Heart left ventricle (tissue), 16 donors: ENCODE results near the gene TTC39C. TPM values are rescaled to one million over a fixed set of nuclear protein-coding genes. Genes with fewer than 3 reads are reported as not detected.

ENCODE experiments used
- ATAC-seq, 4 donors: fragments of 200-7000 bp; cut with Tn5 transposase; one replicate each; pipeline ENCODE4 v1.9.1; 2020 to 2022; ENCODE audit warnings: moderate library complexity in 4 of 4, mild to moderate bottlenecking in 3 of 4, moderate number of reproducible peaks in 1 of 4
- DNase-seq, 5 donors: peaks; one replicate each; pipeline ENCODE4 v3.0.0-alpha.2; 2020
- H3K27ac ChIP-seq, 12 donors: fragments of 200-600 bp; sonication (generic) in 4 of 12; one replicate each; pipeline versions ENCODE4 v1.5.0 to v1.8.0; 2016 to 2022; ENCODE audit warnings: mild to moderate bottlenecking in 2 of 12
- H3K27me3 ChIP-seq, 9 donors: fragments of 200-600 bp; sonication (generic) in 2 of 9; one replicate each; pipeline versions ENCODE4 v1.5.1 to v1.8.0; 2016 to 2022; ENCODE audit warnings: mild to moderate bottlenecking in 3 of 9
- H3K36me3 ChIP-seq, 9 donors: fragments of 200-600 bp; sonication (generic) in 2 of 9; one replicate each; pipeline versions ENCODE4 v1.5.0 to v1.8.0; 2018 to 2022; ENCODE audit warnings: mild to moderate bottlenecking in 2 of 9
- H3K4me1 ChIP-seq, 12 donors: fragments of 200-600 bp; sonication (generic) in 4 of 12; one replicate each; pipeline versions ENCODE4 v1.5.0 to v1.8.0; 2016 to 2022; ENCODE audit warnings: mild to moderate bottlenecking in 3 of 12
- H3K4me3 ChIP-seq, 12 donors: fragments of 200-600 bp; sonication (generic) in 4 of 12; one replicate each; pipeline versions ENCODE4 v1.5.0 to v1.8.0; 2017 to 2022; ENCODE audit warnings: mild to moderate bottlenecking in 9 of 12, moderate library complexity in 4 of 12
- H3K9me3 ChIP-seq, 12 donors: fragments of 200-600 bp; sonication (generic) in 4 of 12; one replicate each; pipeline versions ENCODE4 v1.5.0 to v1.8.0; 2016 to 2022; ENCODE audit warnings: mild to moderate bottlenecking in 1 of 12
- POLR2A ChIP-seq, 2 donors: fragments of 450-650 bp; IDR thresholded peaks; one replicate each; pipeline ENCODE4 v1.6.1; 2017; ENCODE audit warnings: antibody characterized with exemption in 2 of 2, mild to moderate bottlenecking in 2 of 2, moderate library complexity in 2 of 2
- WGBS, 4 donors: extraction: QIAGEN DNeasy Blood & Tissue Kit in 2 of 4; methylation state at CpG; one replicate each; pipeline versions ENCODE4 v1.1.5 to v1.1.7; 2013 to 2018; 5-methylcytosine and 5-hydroxymethylcytosine counted together
- intact Hi-C, 10 donors: fragments of 100-400 bp; cut with DNase I; formaldehyde crosslinking; loops; one replicate each; pipeline versions ENCODE4 v1.11.1 to v1.14.2; 2022
- polyA plus RNA-seq, 2 donors: library from polyadenylated mRNA; stranded (reverse); fragments of 200-250 nt; gene quantifications; one replicate each; pipeline ENCODE4 v1.2.3, GENCODE V29; 2013
- total RNA-seq, 9 donors: library from RNA; depleted of rRNA in 2 of 9; stranded (reverse); fragments of >200 nt in 2 of 9; fragmentation: NEBNext Ultra II Directional in 3 of 9; extraction: Animal tissue kit (Norgen Biotek cat#: 25700) in 3 of 9; gene quantifications; one replicate each; pipeline versions ENCODE4 v1.1.0 to v1.2.4, GENCODE V29; 2016 to 2023
- TF ChIP-seq, protein P1 (sequence below), 12 donors: fragments of 200-600 bp; sonication (generic) in 4 of 12; IDR thresholded peaks; one replicate each; pipeline versions ENCODE4 v1.5.0 to v1.8.0; 2018 to 2022; ENCODE audit warnings: antibody characterized with exemption in 12 of 12, mild to moderate bottlenecking in 5 of 12
- donor health status: ischemic (EF 13 %, LVEDD 7.1; RV severe dilation, severe dysfunction).
- donor health status: healthy with polysubstance abuse.
- donor health status: DM: no; HTN: yes; CAD: no.
- donor health status: DM: no; HTN: no; CAD: no.
- donor health status: ischemic (EF 25% LVEDD 6.9; RV normal size, moderate dysfunction).
- donor health status: ischemic (EF 25% LVEDD 5.7; RV mildly dilated, moderate dysfunction).
- donor health status: healthy.
- donor health status: DM: yes; HTN: yes; CAD: no.
- donor health status: ischemic (EF 35%, LVEDD 5.7; RV mildly dilated, moderate dysfunction).
- donor health status: nonischemic (EF 11% LVEDD 7.7; RV severe dilation, severe dysfunction).
- donor health status: DM: yes; HTN: yes; CAD: no.
- donor health status: PGD.
- donor health status: ischemic (EF 29% LVEDD 5.4; RV normal size, mild dysfunction).
- donor health status: nonischemic (EF 23%, LVEDD 6.1; RV moderate dilation, normal function).

Gene TTC39C
- total and polyA plus RNA-seq, 11 donors = 2.3 to 12.8 (median 4.7) TPM

GRCh38 chr18:24118750-24119577 is 104.4 kb downstream of the TTC39C start:
- Histone ChIP-seq H3K36me3 (peaks cover 0 to 31% (median 0%) of the 10 kb centered on the region in 9 donors), H3K4me3 (no peak overlapping the region), H3K4me1 (peaks cover 0 to 8% (median 0%) of the 10 kb centered on the region in 12 donors), H3K27ac (no peak overlapping the region), H3K27me3 (no peaks in the 10 kb centered on the region), H3K9me3 (no peaks in the 10 kb centered on the region)
- ATAC-seq = peak in 3 of 4 donors; percentile 59 to 75 (median 71)
- 49 to 62% (median 58%) methylated on average over 8 of the region's 8 CpGs for WGBS, 4 donors
- peak in 4 of 5 donors; percentile 42 to 69 (median 53) for DNase-seq
- intact Hi-C loops = loop anchor here in 9 of 10 donors (5.0 to 10.0 kb wide), 15 partner anchors 94 to 497 kb away; partner anchors contain the start of gene TTC39C (in 4 of the 9)
- TF ChIP-seq POLR2A (IDR thresholded peaks at IDR 0.05) = no peak
- TF ChIP-seq, protein P1, sequence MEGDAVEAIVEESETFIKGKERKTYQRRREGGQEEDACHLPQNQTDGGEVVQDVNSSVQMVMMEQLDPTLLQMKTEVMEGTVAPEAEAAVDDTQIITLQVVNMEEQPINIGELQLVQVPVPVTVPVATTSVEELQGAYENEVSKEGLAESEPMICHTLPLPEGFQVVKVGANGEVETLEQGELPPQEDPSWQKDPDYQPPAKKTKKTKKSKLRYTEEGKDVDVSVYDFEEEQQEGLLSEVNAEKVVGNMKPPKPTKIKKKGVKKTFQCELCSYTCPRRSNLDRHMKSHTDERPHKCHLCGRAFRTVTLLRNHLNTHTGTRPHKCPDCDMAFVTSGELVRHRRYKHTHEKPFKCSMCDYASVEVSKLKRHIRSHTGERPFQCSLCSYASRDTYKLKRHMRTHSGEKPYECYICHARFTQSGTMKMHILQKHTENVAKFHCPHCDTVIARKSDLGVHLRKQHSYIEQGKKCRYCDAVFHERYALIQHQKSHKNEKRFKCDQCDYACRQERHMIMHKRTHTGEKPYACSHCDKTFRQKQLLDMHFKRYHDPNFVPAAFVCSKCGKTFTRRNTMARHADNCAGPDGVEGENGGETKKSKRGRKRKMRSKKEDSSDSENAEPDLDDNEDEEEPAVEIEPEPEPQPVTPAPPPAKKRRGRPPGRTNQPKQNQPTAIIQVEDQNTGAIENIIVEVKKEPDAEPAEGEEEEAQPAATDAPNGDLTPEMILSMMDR (IDR thresholded peaks at IDR 0.05) = peak; percentile 85 to 97 (median 94)

DNA sequence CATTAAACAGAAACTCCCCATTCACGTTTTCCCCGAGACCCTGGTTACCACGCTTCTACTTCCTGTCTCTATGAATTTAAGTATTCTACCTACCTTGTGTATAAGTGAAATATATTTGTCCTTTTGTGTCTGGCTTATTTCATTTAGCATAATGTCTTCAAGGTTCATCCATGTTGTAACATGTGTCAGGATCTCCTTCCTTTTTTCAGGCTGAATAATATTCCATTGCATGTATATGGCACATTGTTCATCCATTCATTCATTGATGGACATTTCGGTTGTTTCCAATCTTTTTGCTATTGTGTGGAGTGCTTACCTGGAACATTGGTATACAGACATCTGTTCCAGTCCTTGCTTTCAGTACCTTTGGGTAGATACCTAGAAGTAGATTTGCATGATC is 106.1 kb downstream of the TTC39C start:
- ATAC-seq (no peak), DNase-seq (no peak)
- WGBS, 4 donors = 95 to 99% (median 96%) methylated on average over 4 of the region's 4 CpGs
- H3K9me3 ChIP-seq = no peaks in the 10 kb centered on the region
- intact Hi-C loops = no loop called here
- peaks cover 0 to 45% (median 0%) of the 10 kb centered on the region in 9 donors for H3K36me3 ChIP-seq
- no peak overlapping the region for H3K27ac ChIP-seq
- H3K4me1 ChIP-seq = peaks cover 0 to 4% (median 0%) of the 10 kb centered on the region in 12 donors
- no peaks in the 10 kb centered on the region for H3K27me3 ChIP-seq
- no peak overlapping the region for H3K4me3 ChIP-seq
- TF ChIP-seq, protein P1 (IDR thresholded peaks at IDR 0.05) = no peak
- no peak for TF ChIP-seq POLR2A (IDR thresholded peaks at IDR 0.05)

DNA sequence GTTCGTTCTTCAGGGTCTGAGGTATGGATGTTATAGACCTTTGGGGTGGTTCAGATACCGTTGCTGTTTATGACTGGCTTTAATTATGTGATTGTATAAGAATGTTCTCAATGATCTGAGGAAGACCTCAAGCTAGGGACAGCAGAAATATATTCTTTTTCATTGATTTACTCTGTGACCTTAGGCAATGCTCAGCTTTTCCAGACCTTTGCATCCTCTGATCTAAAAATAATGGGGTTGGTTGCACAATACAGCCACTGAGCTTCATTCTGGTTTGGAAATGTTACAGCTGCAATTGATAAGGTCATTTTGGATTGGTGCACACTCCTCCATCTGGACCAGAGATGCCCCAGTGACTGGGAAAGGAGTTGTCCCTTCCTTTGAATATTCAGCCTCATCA is 107.1 kb downstream of the TTC39C start:
- DNase-seq (no peak), ATAC-seq (peak in 1 of 4 donors; percentile 47)
- no peak for TF ChIP-seq POLR2A (IDR thresholded peaks at IDR 0.05)
- TF ChIP-seq, protein P1 (IDR thresholded peaks at IDR 0.05) = no peak
- H3K4me3 ChIP-seq = no peak overlapping the region
- peaks cover 0 to 51% (median 0%) of the 10 kb centered on the region in 9 donors for H3K36me3 ChIP-seq
- no peaks in the 10 kb centered on the region for H3K9me3 ChIP-seq
- no peaks in the 10 kb centered on the region for H3K27me3 ChIP-seq
- no peak overlapping the region for H3K27ac ChIP-seq
- peaks cover 0 to 4% (median 0%) of the 10 kb centered on the region in 12 donors for H3K4me1 ChIP-seq
- intact Hi-C loops = no loop called here
- 92 to 97% (median 95%) methylated on average over 2 of the region's 2 CpGs for WGBS, 4 donors

GRCh38 chr18:24126155-24126961 is 111.8 kb downstream of the TTC39C start:
- Histone ChIP-seq H3K9me3 (no peaks in the 10 kb centered on the region), H3K27me3 (no peaks in the 10 kb centered on the region), H3K4me3 (no peak overlapping the region), H3K27ac (no peak overlapping the region), H3K4me1 (peaks cover 0 to 8% (median 0%) of the 10 kb centered on the region in 12 donors), H3K36me3 (peaks cover 0 to 58% (median 5%) of the 10 kb centered on the region in 9 donors)
- DNase-seq (no peak), ATAC-seq (no peak)
- WGBS, 4 donors = 61 to 73% (median 67%) methylated on average over 3 of the region's 3 CpGs
- intact Hi-C loops = no loop called here
- no peak for TF ChIP-seq POLR2A (IDR thresholded peaks at IDR 0.05)
- TF ChIP-seq, protein P1 (IDR thresholded peaks at IDR 0.05) = no peak
